GM23338 (cell line): ENCODE measurements around the gene OPRM1.

Source experiments
- CTCF ChIP-seq, 2 experiments: fragments of 200-600 bp in 1 of 2; sonication (generic) in 1 of 2; conservative IDR thresholded peaks; 2 replicates each; pipeline versions ENCODE4 v1.5.1 to v1.6.1; 2016 to 2017; ENCODE audit warnings: antibody characterized with exemption in 2 of 2, low read depth in 2 of 2, mild to moderate bottlenecking in 2 of 2, moderate library complexity in 1 of 2
- EZH2 ChIP-seq: fragments of 200-600 bp; sonication (generic); IDR thresholded peaks from one replicate; pipeline ENCODE4 v1.8.0; 2017; ENCODE audit warnings: antibody characterized with exemption, mild to moderate bottlenecking, low read depth; ENCODE audit not compliant: unreplicated experiment
- REST ChIP-seq: IDR thresholded peaks from one replicate; pipeline ENCODE4 v1.6.1; 2018; ENCODE audit warnings: antibody characterized with exemption; ENCODE audit not compliant: unreplicated experiment

DNA sequence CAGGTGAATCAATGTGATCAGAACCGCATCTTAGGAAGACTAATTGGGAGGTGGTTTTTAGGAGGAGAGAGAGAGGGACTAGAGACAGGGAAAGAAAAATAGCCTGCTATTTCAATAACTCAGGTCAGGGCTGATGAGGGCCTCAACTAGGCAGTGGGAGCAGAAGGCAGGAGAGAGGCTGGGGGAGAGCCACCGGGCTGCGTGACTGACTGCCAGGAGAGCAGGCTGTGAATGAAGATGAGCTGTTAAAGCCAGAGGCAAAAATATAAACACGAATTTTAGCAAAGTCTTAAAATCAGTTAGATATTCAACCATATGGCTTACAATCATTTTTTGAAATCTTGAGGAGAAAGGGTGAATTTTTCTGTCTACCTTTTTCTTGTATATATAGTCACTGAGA, 168.0 kb downstream of the OPRM1 start:
- no peak for TF ChIP-seq CTCF (conservative IDR thresholded peaks at IDR 0.05; ENCODE audit: low read depth in 2 of 2)
- TF ChIP-seq EZH2 = no peak
- no peak for TF ChIP-seq REST
